Activated naive CD8-positive, alpha-beta T cell treated with anti-CD3 and anti-CD28 coated beads, Interleukin-2, amount 10 ng/mL, durations not matched to agents 7 days and 5 days (primary cell): ENCODE data around the gene ILDR2. TPM values are rescaled to one million over a fixed set of nuclear protein-coding genes. Genes with fewer than 3 reads are reported as not detected.

Source experiments
- ATAC-seq: fragments of 150-1000 bp; cut with Tn5 transposase; one replicate; pipeline ENCODE4 v1.10.0; 2021; ENCODE audit warnings: low read depth, moderate library complexity
- POLR2A ChIA-PET: fragments of 350-600 bp; sonication (Branson Sonifier 250); formaldehyde crosslinking; loops from one replicate; lab custom pipeline; 2021; ENCODE audit warnings: antibody characterized with exemption; lab: Charles Lee
- DNase-seq: peaks from one replicate; pipeline ENCODE4 v3.0.0; 2021
- H3K27ac Mint-ChIP-seq: one replicate; pipeline ENCODE4 v1.8.0; 2022; ENCODE audit warnings: mild to moderate bottlenecking, mixed read lengths
- H3K27me3 Mint-ChIP-seq: one replicate; pipeline ENCODE4 v1.8.0; 2022; ENCODE audit warnings: mild to moderate bottlenecking, moderate library complexity, mixed read lengths
- H3K36me3 Mint-ChIP-seq: one replicate; pipeline ENCODE4 v1.8.0; 2021; ENCODE audit warnings: mild to moderate bottlenecking, mixed read lengths
- H3K4me1 Mint-ChIP-seq: one replicate; pipeline ENCODE4 v1.8.0; 2021; ENCODE audit warnings: mixed read lengths
- H3K4me3 Mint-ChIP-seq: one replicate; pipeline ENCODE4 v1.8.0; 2022; ENCODE audit warnings: mild to moderate bottlenecking, moderate library complexity, mixed read lengths
- H3K9me3 Mint-ChIP-seq: one replicate; pipeline ENCODE4 v1.8.0; 2021; ENCODE audit warnings: mixed read lengths
- total RNA-seq, 2 experiments: library from RNA; stranded (reverse); gene quantifications; one replicate each; pipeline ENCODE4 v1.2.3, GENCODE V29; 2021

ILDR2 gene
- total RNA-seq, 2 experiments from 2014 or later, result 3.5 to 4.3 TPM

DNA sequence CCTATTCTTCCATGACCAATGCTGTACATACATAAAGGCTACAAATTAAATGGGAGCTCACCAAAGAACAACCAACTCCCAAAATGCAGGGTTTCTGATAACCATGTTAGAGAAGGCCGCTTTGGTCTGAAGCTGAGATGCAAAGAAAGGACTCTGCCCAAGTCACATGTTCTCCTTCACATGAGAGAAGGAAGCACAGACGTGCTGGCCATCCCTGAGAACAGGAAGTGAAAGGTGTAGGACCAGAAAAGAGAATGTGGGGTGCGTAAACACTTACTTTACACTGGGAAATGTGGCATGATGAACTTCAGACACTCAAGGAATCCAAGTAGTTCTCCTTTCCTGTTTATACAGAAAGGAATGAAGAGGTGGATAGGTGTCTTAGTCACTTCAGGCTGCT is 67.6 kb downstream of the ILDR2 start:
- ATAC-seq, result no peak
- no peak overlapping the region for H3K27ac Mint-ChIP-seq
- peaks cover 16% of the 10 kb centered on the region for H3K27me3 Mint-ChIP-seq
- no peak for DNase-seq
- H3K36me3 Mint-ChIP-seq, result peaks cover 3% of the 10 kb centered on the region
- POLR2A ChIA-PET, result interaction anchor here (1.9 to 3.3 kb wide), 2 partner anchors 32 to 151 kb away, joined by 8 to 22 read pairs; partner anchors contain the start of gene TADA1
- H3K4me3 Mint-ChIP-seq, result no peak overlapping the region
- peaks cover 39% of the 10 kb centered on the region for H3K4me1 Mint-ChIP-seq
- H3K9me3 Mint-ChIP-seq, result peaks cover 2% of the 10 kb centered on the region

DNA sequence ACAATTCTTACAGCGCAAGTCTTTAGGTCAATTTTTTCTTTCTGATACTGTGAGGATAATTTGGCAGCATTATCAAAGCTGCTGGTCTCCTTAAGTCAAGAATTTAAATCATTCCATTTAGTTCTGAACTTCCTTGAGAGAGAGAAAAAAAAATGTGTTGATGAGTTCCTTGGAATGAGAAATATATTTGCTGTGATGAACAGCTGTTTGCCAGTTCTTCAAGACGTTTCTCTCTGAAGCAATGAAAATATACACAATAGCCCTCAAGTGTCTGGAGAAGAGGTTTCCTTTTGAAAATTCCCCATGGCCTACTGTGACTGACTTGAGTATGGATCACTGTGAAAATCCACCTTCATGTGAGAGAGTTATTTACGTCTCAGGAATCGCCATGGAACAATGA is 68.3 kb downstream of the ILDR2 start:
- ATAC-seq (no peak), DNase-seq (no peak)
- H3K9me3 Mint-ChIP-seq, result peaks cover 2% of the 10 kb centered on the region
- H3K27ac Mint-ChIP-seq, result no peak overlapping the region
- no peak overlapping the region for H3K4me3 Mint-ChIP-seq
- POLR2A ChIA-PET, result interaction anchor here (1.0 to 2.2 kb wide), 3 partner anchors 68 to 313 kb away, joined by 3 to 8 read pairs (median 5); partner anchors contain the start of genes POGK and POU2F1
- H3K27me3 Mint-ChIP-seq, result peaks cover 17% of the 10 kb centered on the region
- peaks cover 45% of the 10 kb centered on the region for H3K4me1 Mint-ChIP-seq
- H3K36me3 Mint-ChIP-seq, result peaks cover 3% of the 10 kb centered on the region

DNA sequence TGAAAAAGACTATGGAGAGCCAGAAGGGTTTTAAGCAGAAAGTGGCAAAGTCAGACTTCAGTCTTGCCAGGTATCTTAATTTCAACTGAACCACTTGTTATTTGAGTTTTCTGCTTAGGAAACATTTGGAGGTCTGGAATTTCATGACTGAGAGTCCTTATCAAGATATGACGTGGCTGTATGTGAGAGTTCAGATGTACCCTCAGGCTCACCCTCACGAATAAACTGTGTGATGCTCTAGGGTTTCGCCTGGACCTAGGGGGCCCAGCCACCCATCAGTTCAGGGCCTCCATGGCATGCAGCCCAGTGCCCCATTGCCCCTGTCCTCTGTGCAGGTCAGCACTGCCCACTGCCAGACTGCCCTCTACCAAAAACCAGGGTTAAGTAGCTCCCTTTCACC is 68.7 kb downstream of the ILDR2 start:
- peak overlapping the region; percentile 80 for H3K4me3 Mint-ChIP-seq
- H3K9me3 Mint-ChIP-seq, result peaks cover 1% of the 10 kb centered on the region
- no peak for DNase-seq
- no peak for ATAC-seq
- peaks cover 46% of the 10 kb centered on the region for H3K4me1 Mint-ChIP-seq
- POLR2A ChIA-PET, result interaction anchor here (1.0 to 2.2 kb wide), 5 partner anchors 31 to 313 kb away, joined by 3 to 19 read pairs (median 5); partner anchors contain the start of genes POGK, POU2F1 and TADA1
- peaks cover 2% of the 10 kb centered on the region for H3K36me3 Mint-ChIP-seq
- peaks cover 16% of the 10 kb centered on the region for H3K27me3 Mint-ChIP-seq
- peak overlapping the region; percentile 81 for H3K27ac Mint-ChIP-seq

- peak overlapping the region; percentile 81 for H3K27ac Mint-ChIP-seq
- POLR2A ChIA-PET, result interaction anchor here (0.7 to 2.2 kb wide), 9 partner anchors 21 to 314 kb away, joined by 3 to 19 read pairs (median 3); partner anchors contain the start of genes POGK, POU2F1 and TADA1
- DNase-seq, result no peak
- peak; percentile 82 for ATAC-seq
- peaks cover 16% of the 10 kb centered on the region for H3K27me3 Mint-ChIP-seq
- peaks cover 45% of the 10 kb centered on the region for H3K4me1 Mint-ChIP-seq
- H3K9me3 Mint-ChIP-seq, result peaks cover 1% of the 10 kb centered on the region
- H3K4me3 Mint-ChIP-seq, result peak overlapping the region; percentile 80
- H3K36me3 Mint-ChIP-seq, result peaks cover 1% of the 10 kb centered on the region
Observed at GRCh38 chr1:166905900-166906299, 69.4 kb downstream of the ILDR2 start.

DNA sequence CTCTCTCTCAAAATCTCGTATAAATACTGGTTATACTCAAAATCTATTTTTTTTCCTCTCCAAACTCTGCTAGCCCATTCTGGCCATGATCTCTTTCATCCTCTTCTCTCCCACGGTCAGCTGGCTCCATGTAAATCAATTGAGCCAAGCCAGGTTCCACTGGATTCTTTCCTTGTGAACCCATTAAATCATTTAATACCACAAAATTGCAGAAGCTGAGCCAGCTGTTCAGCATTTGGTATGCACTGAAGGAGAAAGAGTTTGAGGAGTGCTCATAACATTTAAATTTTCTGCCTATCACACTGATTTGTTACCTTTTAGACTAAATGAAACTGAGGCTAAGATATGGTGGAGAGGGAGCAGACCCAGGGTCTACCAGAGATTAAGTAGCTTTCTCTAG is 70.2 kb downstream of the ILDR2 start:
- Mint-ChIP-seq H3K4me3 (no peak overlapping the region), H3K36me3 (peaks cover 1% of the 10 kb centered on the region), H3K27me3 (peaks cover 20% of the 10 kb centered on the region), H3K9me3 (peaks cover 1% of the 10 kb centered on the region), H3K4me1 (peaks cover 41% of the 10 kb centered on the region), H3K27ac (no peak overlapping the region)
- no peak for DNase-seq
- POLR2A ChIA-PET, result interaction anchor here (1.1 to 2.2 kb wide), 6 partner anchors 18 to 152 kb away, joined by 3 to 19 read pairs (median 4); partner anchors contain the start of gene TADA1
- ATAC-seq, result no peak

DNA sequence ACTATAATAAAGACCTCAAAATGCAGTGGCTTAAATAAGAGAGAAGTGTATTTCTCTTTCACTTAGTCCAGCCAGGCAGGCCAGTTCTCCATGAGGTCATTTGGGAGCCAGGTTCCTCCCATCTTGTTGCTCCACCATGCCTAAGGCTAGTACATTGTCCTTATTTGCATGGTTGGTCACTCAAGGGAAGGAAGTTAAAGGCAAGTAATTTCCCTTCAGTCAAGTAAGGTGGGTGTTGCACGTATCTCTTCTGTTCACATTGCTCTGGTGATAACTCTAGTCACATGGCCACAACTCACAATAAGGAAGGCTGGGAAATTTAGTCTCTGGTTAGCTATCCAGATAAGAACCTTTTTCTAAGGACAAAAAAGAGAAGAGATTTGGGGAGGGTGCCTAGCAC is 72.1 kb downstream of the ILDR2 start:
- Mint-ChIP-seq H3K9me3 (peaks cover 5% of the 10 kb centered on the region), H3K27me3 (peaks cover 30% of the 10 kb centered on the region), H3K36me3 (peaks cover 1% of the 10 kb centered on the region), H3K27ac (no peak overlapping the region), H3K4me3 (no peak overlapping the region), H3K4me1 (peaks cover 39% of the 10 kb centered on the region)
- ATAC-seq (no peak), DNase-seq (no peak)
- POLR2A ChIA-PET, result no interaction called here

GRCh38 chr1:166902279-166902678 is 73.1 kb downstream of the ILDR2 start:
- peaks cover 31% of the 10 kb centered on the region for H3K27me3 Mint-ChIP-seq
- no peak for ATAC-seq
- no peak overlapping the region for H3K4me3 Mint-ChIP-seq
- peaks cover 34% of the 10 kb centered on the region for H3K4me1 Mint-ChIP-seq
- DNase-seq, result no peak
- H3K9me3 Mint-ChIP-seq, result peaks cover 7% of the 10 kb centered on the region
- H3K27ac Mint-ChIP-seq, result no peak overlapping the region
- POLR2A ChIA-PET, result interaction anchor here (1.0 kb wide), 1 partner anchor 8 kb away, joined by 3 read pairs; no protein-coding TSS in a partner anchor
- H3K36me3 Mint-ChIP-seq, result peaks cover 1% of the 10 kb centered on the region

GRCh38 chr1:166900987-166901386 is 74.4 kb downstream of the ILDR2 start:
- Mint-ChIP-seq H3K27me3 (peaks cover 36% of the 10 kb centered on the region), H3K4me1 (peaks cover 23% of the 10 kb centered on the region), H3K27ac (no peak overlapping the region), H3K9me3 (peaks cover 13% of the 10 kb centered on the region), H3K36me3 (peaks cover 5% of the 10 kb centered on the region), H3K4me3 (no peak overlapping the region)
- DNase-seq (no peak), ATAC-seq (no peak)
- POLR2A ChIA-PET, result no interaction called here

- Mint-ChIP-seq H3K9me3 (peaks cover 12% of the 10 kb centered on the region), H3K27ac (no peak overlapping the region), H3K36me3 (peaks cover 5% of the 10 kb centered on the region), H3K4me3 (no peak overlapping the region), H3K4me1 (peaks cover 13% of the 10 kb centered on the region), H3K27me3 (peaks cover 41% of the 10 kb centered on the region)
- DNase-seq (no peak), ATAC-seq (no peak)
- POLR2A ChIA-PET, result no interaction called here
Observed at GRCh38 chr1:166899769-166900168, 75.6 kb downstream of the ILDR2 start.

DNA sequence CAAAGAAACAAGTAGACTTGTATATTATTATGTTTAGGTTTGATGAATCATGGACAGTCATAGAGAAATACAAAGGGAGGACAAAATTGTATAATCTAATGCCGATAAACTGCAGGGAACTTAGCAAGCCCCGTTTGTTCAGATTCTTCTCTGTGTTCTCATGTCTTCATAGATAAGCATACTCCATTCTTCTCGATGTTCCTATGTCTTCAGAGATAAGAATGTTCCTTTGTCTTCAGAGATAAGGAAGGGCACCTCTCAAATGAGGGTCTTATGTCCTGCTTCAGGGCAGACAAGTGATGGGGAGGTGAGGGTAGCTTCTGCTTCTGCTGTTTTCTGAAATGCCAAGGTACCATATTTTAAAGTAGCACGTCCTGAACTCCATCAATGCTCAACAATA is 79.6 kb downstream of the ILDR2 start:
- no peak for ATAC-seq
- DNase-seq, result no peak
- Mint-ChIP-seq H3K27ac (no peak overlapping the region), H3K4me3 (no peak overlapping the region), H3K27me3 (peaks cover 48% of the 10 kb centered on the region), H3K4me1 (peaks cover 1% of the 10 kb centered on the region), H3K36me3 (peaks cover 4% of the 10 kb centered on the region), H3K9me3 (peaks cover 13% of the 10 kb centered on the region)
- POLR2A ChIA-PET, result no interaction called here

GRCh38 chr1:166889776-166890175 is 85.6 kb downstream of the ILDR2 start:
- Mint-ChIP-seq H3K27me3 (peaks cover 33% of the 10 kb centered on the region), H3K36me3 (no peaks in the 10 kb centered on the region)
- ATAC-seq, result no peak

GRCh38 chr1:166888373-166889111 is 86.8 kb downstream of the ILDR2 start:
- Mint-ChIP-seq H3K9me3 (no peaks in the 10 kb centered on the region), H3K36me3 (no peaks in the 10 kb centered on the region), H3K4me3 (no peak overlapping the region), H3K27me3 (peaks cover 28% of the 10 kb centered on the region), H3K4me1 (peaks cover 21% of the 10 kb centered on the region), H3K27ac (no peak overlapping the region)
- ATAC-seq, result no peak
- POLR2A ChIA-PET, result no interaction called here
- DNase-seq, result no peak

More at GRCh38 chr1:166889776-166890175, 85.6 kb downstream of the ILDR2 start:
- no peak overlapping the region for H3K27ac Mint-ChIP-seq
- DNase-seq, result no peak
- H3K4me1 Mint-ChIP-seq, result peaks cover 11% of the 10 kb centered on the region
- peaks cover 1% of the 10 kb centered on the region for H3K9me3 Mint-ChIP-seq
- no peak overlapping the region for H3K4me3 Mint-ChIP-seq
- POLR2A ChIA-PET, result no interaction called here

- Mint-ChIP-seq H3K27ac (no peak overlapping the region), H3K4me3 (peak overlapping the region; percentile 26), H3K4me1 (peaks cover 21% of the 10 kb centered on the region), H3K27me3 (peaks cover 19% of the 10 kb centered on the region), H3K36me3 (no peaks in the 10 kb centered on the region), H3K9me3 (no peaks in the 10 kb centered on the region)
- ATAC-seq (peak; percentile 38), DNase-seq (no peak)
- POLR2A ChIA-PET, result interaction anchor here (1.2 to 1.3 kb wide), 2 partner anchors 10 to 21 kb away, joined by 3 to 5 read pairs; no protein-coding TSS in a partner anchor
Observed at GRCh38 chr1:166884971-166885370, 90.4 kb downstream of the ILDR2 start.
